GM12878 (cell line): ENCODE results near the gene TMCC2. TPM values are rescaled to one million over a fixed set of nuclear protein-coding genes. Genes with fewer than 3 reads are reported as not detected.

Experiments
- ATAC-seq: fragments of 200-7000 bp; cut with Tn5 transposase; 3 replicates; pipeline ENCODE4 v1.9.1; 2020; ENCODE audit warnings: mild to moderate bottlenecking, moderate library complexity
- BruUV-seq: library from RNA; stranded (reverse); fragments of 400-500 nt; replicated peaks from 2 replicates; lab custom pipeline; 2021; lab: Mats Ljungman, UMichigan
- CTCF ChIA-PET: fragments of 300-600 bp; sonication (Branson Sonifier 250); formaldehyde crosslinking; extraction: SDS; loops from one replicate; lab custom pipeline; 2021; ENCODE audit warnings: inconsistent platforms; lab: Yijun Ruan, JAX
- POLR2A ChIA-PET: fragments of 350-600 bp; formaldehyde crosslinking; extraction: SDS; loops from one replicate; lab custom pipeline; 2021; ENCODE audit warnings: inconsistent platforms; lab: Charles Lee
- RAD21 ChIA-PET: fragments of 300-600 bp; sonication (Branson Sonifier 250); formaldehyde crosslinking; loops from one replicate; lab custom pipeline; 2023; ENCODE audit warnings: antibody characterized with exemption; ENCODE audit not compliant: unreplicated experiment; lab: Charles Lee
- SMC1A ChIA-PET: fragments of 300-600 bp; sonication (Branson Sonifier 250); formaldehyde crosslinking; loops from one replicate; lab custom pipeline; 2023; ENCODE audit not compliant: unreplicated experiment, uncharacterized antibody; lab: Charles Lee
- DNase-seq: peaks from one replicate; pipeline ENCODE4 v3.0.0-alpha.2; 2011; ENCODE audit warnings: low read depth, low spot score
- FAIRE-seq: peaks from 3 replicates; lab custom pipeline; 2011; peaks lifted over from hg19 to GRCh38; lab: Jason Lieb, UNC
- H2AFZ ChIP-seq: 2 replicates; pipeline ENCODE4 v1.6.0; 2011; ENCODE audit warnings: low read depth, low read length, control low read depth; ENCODE audit not compliant: control insufficient read depth
- H3K27ac ChIP-seq: 2 replicates; pipeline ENCODE4 v1.5.1; 2011; ENCODE audit warnings: control low read depth; ENCODE audit not compliant: control insufficient read depth, insufficient read depth
- H3K27me3 ChIP-seq, 2 experiments: replicated peaks in 1 of 2; 2 replicates each; pipeline versions ENCODE4 v1.6.0 to v1.6.1; 2011; ENCODE audit warnings: low read length in 1 of 2; ENCODE audit not compliant: control insufficient read depth in 2 of 2, insufficient read depth in 2 of 2
- H3K36me3 ChIP-seq, 2 experiments: 2 replicates each; pipeline ENCODE4 v1.5.1; 2011; ENCODE audit warnings: low read length in 1 of 2; ENCODE audit not compliant: control insufficient read depth in 2 of 2, insufficient read depth in 2 of 2
- H3K4me1 ChIP-seq: 2 replicates; pipeline ENCODE4 v1.6.1; 2011; ENCODE audit warnings: mild to moderate bottlenecking, low read length, moderate library complexity, mixed read lengths; ENCODE audit not compliant: control insufficient read depth, insufficient read depth
- H3K4me2 ChIP-seq: 2 replicates; pipeline ENCODE4 v1.6.0; 2011; ENCODE audit warnings: control low read depth; ENCODE audit not compliant: control insufficient read depth, insufficient read depth
- H3K4me3 ChIP-seq: fragments of 200-600 bp; sonication (generic); 2 replicates; pipeline ENCODE4 v1.5.1; 2016
- H3K79me2 ChIP-seq: 2 replicates; pipeline ENCODE4 v1.6.0; 2011; ENCODE audit warnings: low read length; ENCODE audit not compliant: control insufficient read depth, insufficient read depth
- H3K9ac ChIP-seq: 2 replicates; pipeline ENCODE4 v1.8.0; 2011; ENCODE audit warnings: low read length, control low read depth, mixed read lengths; ENCODE audit not compliant: control insufficient read depth, insufficient read depth
- H3K9me3 ChIP-seq: replicated peaks from 3 replicates; pipeline ENCODE4 v1.5.1; 2011; ENCODE audit warnings: mild to moderate bottlenecking, low read length; ENCODE audit not compliant: control insufficient read depth, insufficient read depth
- H4K20me1 ChIP-seq: 2 replicates; pipeline ENCODE4 v1.6.0; 2011; ENCODE audit not compliant: control insufficient read depth, insufficient read depth
- FOXM1 ChIP-seq: IDR thresholded peaks from 2 replicates; pipeline ENCODE4 v1.6.1; 2012; ENCODE audit warnings: low read depth, mild to moderate bottlenecking, inconsistent platforms, low read length, moderate library complexity
- MEF2A ChIP-seq: IDR thresholded peaks from 2 replicates; pipeline ENCODE4 v1.6.1; 2011; ENCODE audit warnings: low read depth, mild to moderate bottlenecking, low read length, moderate library complexity; ENCODE audit not compliant: insufficient read depth
- PBX3 ChIP-seq: IDR thresholded peaks from 2 replicates; pipeline ENCODE4 v1.6.1; 2011; ENCODE audit warnings: mild to moderate bottlenecking, low read depth, low read length, moderate library complexity; ENCODE audit not compliant: insufficient replicate concordance
- WGBS: methylation state at CpG from one replicate; pipeline ENCODE4 v1.1.6; 2016; ENCODE audit warnings: low lambda C conversion rate; ENCODE audit not compliant: insufficient replicate concordance, insufficient coverage; ENCODE audit errors: missing lambda C conversion rate; 5-methylcytosine and 5-hydroxymethylcytosine counted together
- in situ Hi-C: fragments of 300-500 bp; cut with MboI; formaldehyde crosslinking; loops from 9 replicates; pipeline ENCODE4 v1.14.3; 2018; ENCODE audit warnings: mixed read lengths
- intact Hi-C: fragments of 100-400 bp; cut with micrococcal nuclease; formaldehyde crosslinking; loops from one replicate; pipeline ENCODE4 v1.14.2; 2022; ENCODE audit not compliant: unreplicated experiment
- polyA plus RNA-seq, 11 experiments: library from polyadenylated mRNA; depleted of rRNA in 4 of 11; unstranded in 6 of 11; stranded (reverse) in 5 of 11; fragments of >200 nt; fragmentation: Nextera tagmentation in 4 of 11; fragmentation: Illumina TruSeq in 1 of 11; extraction: Ambion mirVana in 4 of 11; extraction: Trizol in 1 of 11; gene quantifications; 1 replicate in 1 of 11; 2 replicates in 10 of 11; pipeline versions ENCODE4 v1.2.1 to v1.2.3, GENCODE V29; 2011 to 2016; ENCODE audit warnings: inconsistent platforms in 2 of 11, missing spikeins in 2 of 11, low read depth in 1 of 11
- total RNA-seq, 4 experiments: library from RNA; depleted of rRNA in 3 of 4; stranded (reverse); fragments of >200 nt in 3 of 4; fragmentation: Illumina TruSeq in 1 of 4; extraction: Trizol in 1 of 4; gene quantifications; 2 replicates each; pipeline versions ENCODE4 v1.2.1 to v1.2.3, GENCODE V29; 2013 to 2021

Gene TMCC2
- total and polyA plus RNA-seq, 10 of the 15 experiments (the other 5 are each of a cell fraction or from before 2014, with no cell fraction given), result 0.06 to 2.3 (median 0.76) TPM

- Histone ChIP-seq H3K9ac (no peak overlapping the region), H3K27me3 (no peaks in the 10 kb centered on the region; a peak in 1 of 4 replicates), H4K20me1 (no peaks in the 10 kb centered on the region; the same call in 1 of the 2 replicates), H3K4me1 (peaks cover 62% of the 10 kb centered on the region), H3K27ac (no peak overlapping the region), H3K4me3 (no peak overlapping the region), H3K36me3 (no peaks in the 10 kb centered on the region), H3K79me2 (no peaks in the 10 kb centered on the region), H3K4me2 (no peak overlapping the region), H3K9me3 (no peaks in the 10 kb centered on the region), H2AFZ (no peak overlapping the region)
- ATAC-seq (no peak), DNase-seq (no peak), FAIRE-seq (no peak)
- ChIA-PET RAD21 (interaction anchor here (8.5 to 9.4 kb wide), 2 partner anchors 9 to 35 kb away, joined by 212 to 527 read pairs; partner anchors contain the start of gene NUAK2), CTCF (interaction anchor here (1.8 to 59.5 kb wide), 3 partner anchors 13 to 54 kb away, joined by 9 to 2333 read pairs (median 2333); partner anchors contain the start of gene NUAK2), SMC1A (interaction anchor here (2.4 to 25.9 kb wide), 3 partner anchors 9 to 37 kb away, joined by 14 to 1445 read pairs (median 121); partner anchors contain the start of gene NUAK2), POLR2A (interaction anchor here (1.6 to 9.0 kb wide), 5 partner anchors 9 to 40 kb away, joined by 7 to 151 read pairs (median 90); partner anchors contain the start of gene NUAK2)
- in situ Hi-C loops (loop anchor here (5.0 kb wide), 2 partner anchors 39 to 769 kb away; partner anchors contain the start of genes NUAK2 and RHEX), intact Hi-C loops (loop anchor here (2.0 to 10.0 kb wide), 2 partner anchors 37 to 351 kb away; partner anchors contain the start of genes ELK4 and NUAK2)
- 59% methylated on average over 12 of the region's 15 CpGs for WGBS
- BruUV-seq, result no TSS peak
- TF ChIP-seq PBX3 (no peak), FOXM1 (no peak), MEF2A (no peak)
Observed at GRCh38 chr1:205283270-205284147, 55.8 kb downstream of the TMCC2 start.
